CD14-positive monocyte (primary cell): ENCODE measurements around the gene DENND6A. TPM values are rescaled to one million over a fixed set of nuclear protein-coding genes. Genes with fewer than 3 reads are reported as not detected.
A peak's percentile ranks its signal among the peaks of the same experiment; 100 is the strongest.
"Not testable (repeated sequence)": the region's sequence is repeated elsewhere in the genome, so short reads cannot be mapped to it uniquely, and the experiment has no call there.

Experiments used
- DNase-seq, 3 donors: peaks; one replicate each; pipeline ENCODE4 v3.0.0-alpha.2; 2011 to 2022
- H2AFZ ChIP-seq: 2 replicates; pipeline ENCODE4 v1.6.0; 2012; ENCODE audit warnings: mild to moderate bottlenecking, low read depth, low read length, inconsistent platforms; ENCODE audit not compliant: insufficient read depth, poor library complexity, severe bottlenecking
- H3K27ac ChIP-seq, 2 donors: 1 replicate in 1 of 2; 2 replicates in 1 of 2; pipeline ENCODE4 v1.5.1; 2012 to 2013; ENCODE audit warnings: low read length in 2 of 2, control low read depth in 1 of 2, inconsistent platforms in 1 of 2, low read depth in 1 of 2, mild to moderate bottlenecking in 1 of 2
- H3K27me3 ChIP-seq, 2 donors: one replicate each; pipeline versions ENCODE4 v1.6.0 to v1.6.1; 2011 to 2013; ENCODE audit warnings: low read length in 2 of 2; ENCODE audit not compliant: control insufficient read depth in 2 of 2, insufficient read depth in 2 of 2
- H3K36me3 ChIP-seq, 2 donors: replicated peaks in 1 of 2; 1 replicate in 1 of 2; 2 replicates in 1 of 2; pipeline versions ENCODE4 v1.5.1 to v1.6.1; 2012 to 2013; ENCODE audit warnings: low read length in 2 of 2, control low read depth in 1 of 2, inconsistent platforms in 1 of 2, mild to moderate bottlenecking in 1 of 2; ENCODE audit not compliant: insufficient read depth in 2 of 2, control insufficient read depth in 1 of 2
- H3K4me1 ChIP-seq, 2 donors: 1 replicate in 1 of 2; 2 replicates in 1 of 2; pipeline versions ENCODE4 v1.5.1 to v1.6.1; 2012 to 2013; ENCODE audit warnings: low read length in 2 of 2, control low read depth in 1 of 2, inconsistent platforms in 1 of 2, mild to moderate bottlenecking in 1 of 2, moderate library complexity in 1 of 2; ENCODE audit not compliant: insufficient read depth in 2 of 2, control insufficient read depth in 1 of 2
- H3K4me2 ChIP-seq: replicated peaks from 2 replicates; pipeline ENCODE3; 2012; ENCODE audit warnings: low read length, moderate library complexity, mild to moderate bottlenecking; ENCODE audit not compliant: poor library complexity, severe bottlenecking; ENCODE audit errors: extremely low read depth
- H3K4me3 ChIP-seq, 3 experiments: fragments of 200-600 bp in 1 of 3; sonication (generic) in 1 of 3; replicated peaks in 1 of 3; 1 replicate in 2 of 3; 2 replicates in 1 of 3; pipeline ENCODE4 v1.5.1; 2011 to 2013; ENCODE audit warnings: low read length in 3 of 3, mild to moderate bottlenecking in 3 of 3, control low read depth in 2 of 3, low read depth in 2 of 3, inconsistent platforms in 1 of 3, moderate library complexity in 1 of 3
- H3K79me2 ChIP-seq: 2 replicates; pipeline ENCODE4 v1.6.0; 2012; ENCODE audit warnings: mild to moderate bottlenecking, control low read depth, inconsistent platforms, low read length, moderate library complexity; ENCODE audit not compliant: insufficient read depth
- H3K9ac ChIP-seq: 2 replicates; pipeline ENCODE4 v1.6.0; 2017; ENCODE audit warnings: low read length, mild to moderate bottlenecking; ENCODE audit not compliant: insufficient read depth, poor library complexity, severe bottlenecking
- H3K9me3 ChIP-seq, 2 donors: replicated peaks in 1 of 2; 1 replicate in 1 of 2; 2 replicates in 1 of 2; pipeline versions ENCODE4 v1.5.1 to v1.6.1; 2012 to 2013; ENCODE audit warnings: low read length in 2 of 2, control low read depth in 1 of 2; ENCODE audit not compliant: control insufficient read depth in 1 of 2, insufficient read depth in 1 of 2
- H4K20me1 ChIP-seq: 2 replicates; pipeline ENCODE4 v1.6.0; 2012; ENCODE audit warnings: mild to moderate bottlenecking, low read length, control low read depth, moderate library complexity; ENCODE audit not compliant: insufficient read depth
- H3K27ac Mint-ChIP-seq, 7 donors: one replicate each; pipeline ENCODE4 v1.8.0; 2020; ENCODE audit warnings: mild to moderate bottlenecking in 7 of 7, mixed read lengths in 7 of 7, moderate library complexity in 6 of 7, inconsistent platforms in 2 of 7
- H3K27me3 Mint-ChIP-seq, 3 donors: one replicate each; pipeline ENCODE4 v1.8.0; 2021 to 2022; ENCODE audit warnings: low read depth in 3 of 3, mild to moderate bottlenecking in 3 of 3, mixed read lengths in 3 of 3, moderate library complexity in 3 of 3, inconsistent platforms in 1 of 3
- H3K36me3 Mint-ChIP-seq, 2 donors: one replicate each; pipeline ENCODE4 v1.8.0; 2020; ENCODE audit warnings: mixed read lengths in 2 of 2, inconsistent platforms in 1 of 2, mild to moderate bottlenecking in 1 of 2
- H3K4me1 Mint-ChIP-seq: one replicate; pipeline ENCODE4 v1.8.0; 2020; ENCODE audit warnings: mild to moderate bottlenecking, mixed read lengths
- H3K4me3 Mint-ChIP-seq, 2 donors: one replicate each; pipeline ENCODE4 v1.8.0; 2020; ENCODE audit warnings: mild to moderate bottlenecking in 2 of 2, mixed read lengths in 2 of 2, moderate library complexity in 1 of 2
- H3K9me3 Mint-ChIP-seq, 7 donors: one replicate each; pipeline ENCODE4 v1.8.0; 2020 to 2022; ENCODE audit warnings: mixed read lengths in 7 of 7, mild to moderate bottlenecking in 6 of 7, moderate library complexity in 6 of 7, inconsistent platforms in 2 of 7
- CTCF ChIP-seq: fragments of 200-600 bp; IDR thresholded peaks from one replicate; pipeline ENCODE4 v1.8.0; 2022; ENCODE audit warnings: antibody characterized with exemption, mild to moderate bottlenecking
- WGBS: methylation state at CpG from one replicate; pipeline ENCODE4 v1.1.5; 2013; ENCODE audit warnings: missing lambda C conversion rate; ENCODE audit not compliant: insufficient coverage; 5-methylcytosine and 5-hydroxymethylcytosine counted together
- intact Hi-C, 2 donors: fragments of 100-400 bp; cut with micrococcal nuclease; formaldehyde crosslinking; loops; one replicate each; pipeline versions ENCODE4 v1.15.0 to v1.15.1; 2023
- polyA plus RNA-seq, 3 donors: library from polyadenylated mRNA; depleted of rRNA in 1 of 3; unstranded in 2 of 3; stranded (reverse) in 1 of 3; fragments of 300-500 nt in 2 of 3; fragments of >200 nt in 1 of 3; fragmentation: Illumina TruSeq in 2 of 3; gene quantifications; 1 replicate in 2 of 3; 2 replicates in 1 of 3; pipeline ENCODE4 v1.2.3, GENCODE V29; 2012 to 2021

DENND6A gene
- polyA plus RNA-seq, 3 donors = 10.8 to 20.8 (median 15.4) TPM

- Mint-ChIP-seq H3K36me3 (no peaks in the 10 kb centered on the region), H3K9me3 (peaks cover 0 to 3% (median 0%) of the 10 kb centered on the region in 7 donors), H3K27ac (peak overlapping the region in 5 of 7 donors; percentile 25 to 85 (median 60)), H3K27me3 (peaks cover 0 to 4% (median 2%) of the 10 kb centered on the region in 3 donors), H3K4me1 (peaks cover 15% of the 10 kb centered on the region), H3K4me3 (no peak overlapping the region)
- Histone ChIP-seq H3K36me3 (no peaks in the 10 kb centered on the region), H3K4me2 (no peak overlapping the region), H3K79me2 (no peaks in the 10 kb centered on the region), H2AFZ (no peak overlapping the region), H3K27me3 (no peaks in the 10 kb centered on the region), H3K9me3 (no peaks in the 10 kb centered on the region), H3K27ac (no peak overlapping the region), H3K4me3 (no peak overlapping the region), H3K9ac (no peak overlapping the region), H3K4me1 (peaks cover 0 to 2% of the 10 kb centered on the region in 2 donors), H4K20me1 (no peaks in the 10 kb centered on the region)
- no peak for TF ChIP-seq CTCF
- 80% methylated on average over 1 of the region's 3 CpGs for WGBS
- DNase-seq = peak; percentile 60 to 83 (median 75)
- intact Hi-C loops = no loop called here
Observed at GRCh38 chr3:57706462-57706861, 13.6 kb upstream of the DENND6A start.

GRCh38 chr3:57705351-57705750, 12.5 kb upstream of the DENND6A start:
- H3K9me3 ChIP-seq, H3K27me3 ChIP-seq, H4K20me1 ChIP-seq, H3K4me2 ChIP-seq, H2AFZ ChIP-seq, H3K27ac ChIP-seq, H3K36me3 ChIP-seq, DNase-seq, H3K4me3 Mint-ChIP-seq, H3K9ac ChIP-seq, H3K36me3 Mint-ChIP-seq, H3K4me3 ChIP-seq, H3K9me3 Mint-ChIP-seq, H3K79me2 ChIP-seq, H3K27ac Mint-ChIP-seq, intact Hi-C loops, H3K27me3 Mint-ChIP-seq, H3K4me1 ChIP-seq: not testable (repeated sequence)
- WGBS = 100% methylated on average over 1 of the region's 3 CpGs
- H3K4me1 Mint-ChIP-seq = peaks cover 15% of the 10 kb centered on the region
